Muscle of leg (tissue), 11 donors: ENCODE results near the gene ARHGAP21. TPM values are rescaled to one million over a fixed set of nuclear protein-coding genes. Genes with fewer than 3 reads are reported as not detected.
A peak's percentile ranks its signal among the peaks of the same experiment; 100 is the strongest.

Source experiments
- DNase-seq: peaks from one replicate; pipeline ENCODE4 v3.0.0; 2013
- H3K27ac ChIP-seq: one replicate; pipeline ENCODE4 v1.5.1; 2013; ENCODE audit warnings: mild to moderate bottlenecking, low read length, control low read depth
- H3K27me3 ChIP-seq: one replicate; pipeline ENCODE4 v1.6.1; 2013; ENCODE audit warnings: low read length; ENCODE audit not compliant: control insufficient read depth, insufficient read depth
- H3K36me3 ChIP-seq: one replicate; pipeline ENCODE4 v1.6.1; 2013; ENCODE audit warnings: low read length; ENCODE audit not compliant: control insufficient read depth, insufficient read depth
- H3K4me1 ChIP-seq: one replicate; pipeline ENCODE4 v1.6.1; 2013; ENCODE audit warnings: low read length; ENCODE audit not compliant: control insufficient read depth, insufficient read depth
- H3K4me3 ChIP-seq: one replicate; pipeline ENCODE4 v1.5.1; 2013; ENCODE audit warnings: low read length, control low read depth
- H3K9me3 ChIP-seq: replicated peaks from 2 replicates; pipeline ENCODE4 v1.6.1; 2013; ENCODE audit warnings: low read depth, low read length; ENCODE audit not compliant: control insufficient read depth
- WGBS: methylation state at CpG from one replicate; pipeline ENCODE4 v1.1.5; 2013; ENCODE audit warnings: missing lambda C conversion rate; ENCODE audit not compliant: insufficient coverage; 5-methylcytosine and 5-hydroxymethylcytosine counted together
- polyA plus RNA-seq, 8 donors: library from polyadenylated mRNA; unstranded; fragments of 120-200 nt; gene quantifications; one replicate each; pipeline versions ENCODE4 v1.2.1 to v1.2.3, GENCODE V29; 2013; ENCODE audit warnings: inconsistent platforms in 1 of 8, low replicate concordance in 1 of 8; ENCODE audit not compliant: insufficient read length in 8 of 8, insufficient read depth in 1 of 8
- total RNA-seq: library from RNA; stranded (reverse); fragments of 120-200 nt; gene quantifications from one replicate; pipeline ENCODE4 v1.2.4, GENCODE V29; 2013

Gene ARHGAP21
- total and polyA plus RNA-seq, 9 donors = 55.0 to 84.8 (median 63.5) TPM

GRCh38 chr10:24618401-24618800 lies 105.3 kb downstream of the ARHGAP21 start:
- no peak for DNase-seq
- Histone ChIP-seq H3K36me3 (peaks cover 17% of the 10 kb centered on the region), H3K9me3 (no peaks in the 10 kb centered on the region), H3K4me3 (no peak overlapping the region), H3K27ac (no peak overlapping the region), H3K4me1 (no peaks in the 10 kb centered on the region), H3K27me3 (no peaks in the 10 kb centered on the region)
- WGBS = 93% methylated on average over 4 of the region's 5 CpGs

- 30% methylated on average over 3 of the region's 7 CpGs for WGBS
- H3K4me3 ChIP-seq = no peak overlapping the region
- H3K27ac ChIP-seq = no peak overlapping the region
- no peaks in the 10 kb centered on the region for H3K4me1 ChIP-seq
- peak; percentile 20 for DNase-seq
- no peaks in the 10 kb centered on the region for H3K27me3 ChIP-seq
- H3K9me3 ChIP-seq = no peaks in the 10 kb centered on the region
- peaks cover 17% of the 10 kb centered on the region for H3K36me3 ChIP-seq
Observed at GRCh38 chr10:24617771-24618396, 105.8 kb downstream of the ARHGAP21 start.

DNA sequence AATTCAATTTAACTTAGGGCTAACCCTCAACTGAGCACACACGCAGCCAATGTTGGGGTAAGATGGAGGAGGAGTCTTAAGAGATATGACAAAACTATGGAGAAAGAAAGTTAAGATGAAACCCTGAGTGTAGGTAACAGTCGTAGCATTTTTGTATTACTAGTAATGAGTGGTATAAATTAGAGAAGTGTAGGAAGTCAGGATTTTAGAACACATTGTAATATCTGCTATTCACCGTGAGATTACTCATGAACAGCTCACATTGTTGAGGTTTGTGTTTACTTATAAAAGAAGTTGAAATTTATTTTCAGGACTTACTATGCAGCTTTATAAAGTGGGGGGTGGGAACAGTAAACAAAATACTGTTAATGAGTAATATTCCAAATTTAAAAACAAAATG lies 107.2 kb downstream of the ARHGAP21 start:
- H3K4me3 ChIP-seq = no peak overlapping the region
- no peaks in the 10 kb centered on the region for H3K9me3 ChIP-seq
- no peak for DNase-seq
- no peaks in the 10 kb centered on the region for H3K4me1 ChIP-seq
- no peaks in the 10 kb centered on the region for H3K27me3 ChIP-seq
- H3K27ac ChIP-seq = no peak overlapping the region
- 100% methylated on average over 1 of the region's 3 CpGs for WGBS
- H3K36me3 ChIP-seq = peaks cover 17% of the 10 kb centered on the region

DNA sequence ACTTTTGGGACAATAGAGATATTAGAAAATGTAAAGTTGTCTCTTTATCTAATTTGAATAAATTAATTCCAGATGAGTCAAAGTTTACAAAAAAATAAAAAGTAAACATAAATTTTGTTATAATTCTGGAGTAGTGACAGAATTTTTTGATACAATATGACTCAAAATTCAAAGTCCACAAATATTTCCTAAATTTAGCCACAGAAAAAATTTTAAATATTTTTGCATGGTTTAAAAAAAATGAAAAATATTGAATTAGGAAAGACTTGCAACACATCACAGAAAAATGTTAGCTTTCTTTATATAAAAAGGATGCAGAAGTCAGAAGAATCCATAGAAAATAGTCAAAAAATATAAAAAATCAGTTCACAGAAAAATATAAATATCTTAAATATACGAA lies 117.7 kb downstream of the ARHGAP21 start:
- Histone ChIP-seq H3K27ac (no peak overlapping the region), H3K4me3 (no peak overlapping the region), H3K36me3 (peaks cover 18% of the 10 kb centered on the region), H3K27me3 (no peaks in the 10 kb centered on the region), H3K4me1 (no peaks in the 10 kb centered on the region), H3K9me3 (no peaks in the 10 kb centered on the region)
- WGBS = no CpG with 5 or more reads among the region's 1 CpG
- DNase-seq = no peak

DNA sequence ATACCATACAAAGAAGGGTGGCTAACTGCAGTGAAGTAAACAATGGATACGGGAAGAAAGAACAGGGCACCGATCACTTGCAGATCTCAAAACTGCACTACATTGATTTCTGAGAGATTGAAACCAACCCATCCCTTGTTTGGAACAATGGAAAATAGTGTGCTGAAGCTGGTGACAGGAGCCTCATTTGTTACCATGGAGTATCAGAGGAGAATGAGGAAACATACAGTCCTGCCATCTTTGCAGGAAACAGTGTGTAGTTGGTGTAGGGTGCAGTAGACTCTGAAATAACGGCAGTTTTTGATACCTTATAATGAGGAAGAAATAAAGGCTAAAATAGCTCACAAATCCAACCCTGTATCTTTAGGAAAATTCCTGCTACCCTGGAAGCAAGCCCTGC lies 118.5 kb downstream of the ARHGAP21 start:
- H3K4me3 ChIP-seq = no peak overlapping the region
- no peaks in the 10 kb centered on the region for H3K4me1 ChIP-seq
- no peaks in the 10 kb centered on the region for H3K27me3 ChIP-seq
- no peak overlapping the region for H3K27ac ChIP-seq
- H3K36me3 ChIP-seq = peaks cover 21% of the 10 kb centered on the region
- H3K9me3 ChIP-seq = no peaks in the 10 kb centered on the region
- no CpG with 5 or more reads among the region's 3 CpGs for WGBS
- DNase-seq = no peak

- no peak for DNase-seq
- H3K9me3 ChIP-seq = no peaks in the 10 kb centered on the region
- no peak overlapping the region for H3K4me3 ChIP-seq
- H3K36me3 ChIP-seq = peaks cover 23% of the 10 kb centered on the region
- no peaks in the 10 kb centered on the region for H3K4me1 ChIP-seq
- 95% methylated on average over 2 of the region's 2 CpGs for WGBS
- H3K27ac ChIP-seq = no peak overlapping the region
- H3K27me3 ChIP-seq = no peaks in the 10 kb centered on the region
Observed at GRCh38 chr10:24603333-24603732, 120.4 kb downstream of the ARHGAP21 start.

- no peaks in the 10 kb centered on the region for H3K27me3 ChIP-seq
- no peak overlapping the region for H3K27ac ChIP-seq
- no CpG with 5 or more reads among the region's 3 CpGs for WGBS
- peaks cover 24% of the 10 kb centered on the region for H3K36me3 ChIP-seq
- no peaks in the 10 kb centered on the region for H3K9me3 ChIP-seq
- H3K4me1 ChIP-seq = no peaks in the 10 kb centered on the region
- no peak for DNase-seq
- H3K4me3 ChIP-seq = no peak overlapping the region
Observed at GRCh38 chr10:24597961-24598360, 125.7 kb downstream of the ARHGAP21 start.

DNA sequence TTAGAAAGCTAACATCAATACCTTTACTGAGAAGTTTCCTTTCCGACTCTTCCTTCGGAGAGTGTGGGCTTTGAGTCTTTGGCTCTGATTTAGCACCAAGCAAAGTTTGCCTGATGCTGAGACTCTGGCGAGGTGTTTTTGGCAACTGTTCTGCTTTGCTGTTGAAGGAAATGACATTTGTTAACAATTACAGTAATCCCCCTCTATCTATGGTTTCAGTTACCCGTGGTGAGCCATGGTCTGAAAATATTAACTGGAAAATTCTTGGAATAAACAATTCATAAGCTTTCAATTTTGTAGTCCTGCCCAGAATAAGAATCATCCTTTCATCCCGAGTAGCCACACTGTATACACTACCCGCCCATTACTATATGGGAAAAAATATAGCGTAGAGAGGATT lies 126.3 kb downstream of the ARHGAP21 start:
- H3K9me3 ChIP-seq = no peaks in the 10 kb centered on the region
- peaks cover 21% of the 10 kb centered on the region for H3K36me3 ChIP-seq
- no peak overlapping the region for H3K4me3 ChIP-seq
- H3K27me3 ChIP-seq = no peaks in the 10 kb centered on the region
- WGBS = no CpG with 5 or more reads among the region's 7 CpGs
- no peak for DNase-seq
- no peaks in the 10 kb centered on the region for H3K4me1 ChIP-seq
- no peak overlapping the region for H3K27ac ChIP-seq

GRCh38 chr10:24596217-24596930 lies 127.3 kb downstream of the ARHGAP21 start:
- no peak overlapping the region for H3K4me3 ChIP-seq
- H3K9me3 ChIP-seq = no peaks in the 10 kb centered on the region
- whole genome bisulfite sequencing = 100% methylated on average over 1 of the region's 11 CpGs
- no peak overlapping the region for H3K27ac ChIP-seq
- no peaks in the 10 kb centered on the region for H3K27me3 ChIP-seq
- DNase-seq = no peak
- H3K4me1 ChIP-seq = no peaks in the 10 kb centered on the region
- H3K36me3 ChIP-seq = peaks cover 23% of the 10 kb centered on the region

GRCh38 chr10:24590697-24591457 lies 132.8 kb downstream of the ARHGAP21 start:
- no peaks in the 10 kb centered on the region for H3K4me1 ChIP-seq
- peaks cover 25% of the 10 kb centered on the region for H3K36me3 ChIP-seq
- no peaks in the 10 kb centered on the region for H3K9me3 ChIP-seq
- H3K27ac ChIP-seq = no peak overlapping the region
- no peaks in the 10 kb centered on the region for H3K27me3 ChIP-seq
- H3K4me3 ChIP-seq = no peak overlapping the region
- DNase-seq = no peak
